HG03520 (cell line): ENCODE data around the gene FBXO22.
"Not testable (repeated sequence)": the region's sequence is repeated elsewhere in the genome, so short reads cannot be mapped to it uniquely, and the experiment has no call there.

Experiments used
- ATAC-seq: cut with Tn5 transposase; IDR thresholded peaks from one replicate; pipeline ENCODE4 v1.9.1; 2021; ENCODE audit warnings: mild to moderate bottlenecking, moderate library complexity; ENCODE audit not compliant: unreplicated experiment

Gene FBXO22

DNA sequence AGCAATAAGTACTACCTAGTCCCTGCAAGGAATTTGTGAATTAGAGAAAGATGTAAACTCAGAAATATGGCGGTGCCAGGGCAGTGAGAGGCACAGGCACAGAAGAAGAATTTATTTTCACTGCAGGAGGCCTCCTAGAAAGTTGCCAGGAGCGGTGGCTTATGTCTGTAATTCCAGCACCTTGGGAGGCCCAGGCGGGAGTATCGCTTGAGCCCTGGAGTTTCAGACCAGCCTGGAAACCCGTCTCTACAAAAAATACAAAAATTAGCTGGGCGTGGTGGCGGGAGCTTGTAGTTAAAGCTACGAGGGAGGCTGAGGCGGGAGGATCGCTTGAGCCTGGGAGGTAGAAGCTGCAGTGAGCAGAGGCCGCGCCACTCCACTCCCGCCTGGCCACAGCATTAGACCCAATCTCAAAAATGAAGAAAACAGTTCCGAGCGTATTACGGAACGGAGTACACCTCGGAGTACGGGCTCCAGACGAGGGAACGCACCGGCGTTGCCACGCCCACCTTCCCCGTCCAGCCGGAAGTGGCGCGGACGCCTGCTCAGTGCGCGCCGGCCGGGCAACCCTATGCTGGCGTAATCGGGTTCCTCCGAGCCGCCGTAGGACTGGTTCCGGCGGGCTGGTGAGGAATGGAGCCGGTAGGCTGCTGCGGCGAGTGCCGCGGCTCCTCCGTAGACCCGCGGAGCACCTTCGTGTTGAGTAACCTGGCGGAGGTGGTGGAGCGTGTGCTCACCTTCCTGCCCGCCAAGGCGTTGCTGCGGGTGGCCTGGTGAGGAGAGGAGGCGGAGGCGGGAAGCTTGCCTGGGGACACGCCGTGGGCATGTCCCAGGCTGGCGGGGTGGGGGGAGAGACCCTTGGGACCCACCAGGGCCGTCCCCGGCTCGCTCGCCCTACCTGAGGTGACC, at the start of gene FBXO22:
Gene FBXO22 (plus strand): TSS at position 548 of the 909 bp plus-strand sequence. CDS start 86 bp downstream, at position 634.
- ATAC-seq: peak; percentile 85

DNA sequence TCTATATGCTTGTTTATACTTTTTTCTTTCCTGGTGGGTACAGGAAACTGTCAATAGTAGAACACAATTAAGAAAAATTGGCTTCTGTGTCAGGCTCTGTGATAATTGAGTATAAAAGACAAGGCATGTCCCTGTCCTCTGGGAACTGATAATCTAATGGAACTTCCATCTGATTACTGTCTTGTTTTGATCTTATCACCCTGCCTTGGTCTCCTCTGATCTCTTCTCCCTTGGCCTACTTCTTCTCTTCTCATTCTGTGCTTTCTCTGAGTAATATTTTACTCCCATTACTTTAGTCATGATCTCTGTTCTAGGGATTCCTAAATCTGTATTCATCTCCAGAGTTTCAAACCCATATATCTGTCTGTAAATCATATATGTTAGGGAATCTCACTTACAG, 45.8 kb upstream of the FBXO22 start:
- ATAC-seq: no peak

DNA sequence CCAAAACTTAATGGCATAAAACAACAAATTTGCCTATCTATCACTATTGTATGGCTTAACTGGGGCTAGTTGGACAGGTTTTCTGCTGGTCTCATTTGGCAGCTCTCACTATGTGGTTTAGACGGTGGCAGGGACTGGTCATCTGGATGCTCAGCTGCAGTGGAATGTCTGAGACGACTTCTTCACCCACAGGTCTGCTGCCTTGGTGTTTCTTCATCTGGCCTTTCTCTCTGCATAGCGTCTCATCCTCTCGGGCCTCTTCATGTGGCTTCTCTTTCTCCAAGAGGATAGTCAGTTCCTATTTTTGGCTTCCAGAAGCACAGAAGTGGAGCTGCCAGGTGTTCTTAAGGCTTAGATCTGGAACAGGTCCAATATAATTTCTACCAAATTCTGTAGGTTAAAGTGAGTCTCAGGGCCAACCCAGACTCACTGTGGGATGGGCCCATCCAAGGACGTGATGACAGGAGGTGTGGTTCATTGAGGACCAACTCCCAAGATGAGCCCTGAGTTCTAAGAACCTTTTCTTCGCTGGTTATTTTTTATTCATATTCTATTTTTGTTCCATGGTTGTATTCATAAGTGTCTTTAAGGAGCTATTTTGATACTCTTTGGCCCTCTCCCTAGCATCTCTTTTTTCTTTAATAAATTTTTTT, 41.8 kb upstream of the FBXO22 start:
- no peak for ATAC-seq

DNA sequence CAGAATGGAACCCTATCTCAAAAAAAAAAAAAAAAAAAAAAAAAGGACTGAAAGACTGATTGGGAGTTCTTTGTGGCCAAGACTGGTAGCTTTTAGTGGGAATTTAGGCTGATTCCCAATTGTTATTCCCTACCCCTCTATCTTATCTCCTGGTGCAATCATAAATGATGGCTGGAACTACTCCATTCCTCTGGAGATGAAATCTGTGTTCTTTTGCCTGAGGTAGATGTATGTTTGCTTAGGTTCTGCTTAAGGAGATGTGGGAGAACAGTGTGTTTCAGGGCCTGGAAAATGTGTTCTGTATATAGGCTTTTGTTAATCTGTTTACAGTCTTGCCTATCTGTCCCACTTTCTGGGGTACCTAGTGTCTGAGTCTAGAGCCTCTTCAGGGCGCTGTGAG, 40.9 kb upstream of the FBXO22 start:
- ATAC-seq: no peak

DNA sequence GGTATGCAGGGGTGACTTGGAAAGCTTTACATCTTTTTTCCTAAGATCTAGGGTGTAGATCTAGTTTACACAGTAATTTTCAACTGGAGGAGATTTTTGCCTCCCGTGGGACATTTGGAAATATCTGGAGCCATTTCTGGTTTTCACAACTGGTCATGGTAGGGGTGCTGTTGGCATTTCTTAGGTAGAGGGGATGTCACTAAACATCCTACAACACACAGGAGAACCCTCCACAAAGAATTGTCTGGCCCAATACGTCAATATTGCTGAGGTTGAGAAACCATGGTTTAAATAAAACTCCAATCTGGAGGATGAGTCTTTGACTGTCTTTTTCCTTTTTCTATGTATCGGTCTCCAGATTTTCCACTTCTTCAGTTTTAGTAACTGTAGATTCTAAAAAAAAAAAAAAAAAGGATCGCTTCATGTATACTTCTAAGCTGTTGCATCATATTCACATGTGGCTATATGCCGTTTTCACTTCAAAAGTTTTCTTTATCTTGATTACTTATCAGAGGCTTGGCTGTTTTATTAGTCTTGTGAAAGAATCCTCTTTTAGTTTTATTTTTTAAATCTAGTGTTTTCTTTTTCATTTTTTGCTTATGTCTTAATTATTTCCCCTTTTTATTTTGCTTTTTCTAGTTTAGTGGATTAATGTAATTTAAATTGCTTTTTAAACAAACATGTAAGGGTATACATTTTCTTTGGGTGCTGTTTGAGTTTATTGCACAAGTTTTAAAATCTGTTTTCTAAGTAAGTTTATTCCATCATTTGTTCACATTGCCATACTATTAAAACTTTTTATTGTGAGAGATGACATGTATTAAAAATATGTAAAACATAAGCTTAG, 39.2 kb upstream of the FBXO22 start:
- no peak for ATAC-seq

DNA sequence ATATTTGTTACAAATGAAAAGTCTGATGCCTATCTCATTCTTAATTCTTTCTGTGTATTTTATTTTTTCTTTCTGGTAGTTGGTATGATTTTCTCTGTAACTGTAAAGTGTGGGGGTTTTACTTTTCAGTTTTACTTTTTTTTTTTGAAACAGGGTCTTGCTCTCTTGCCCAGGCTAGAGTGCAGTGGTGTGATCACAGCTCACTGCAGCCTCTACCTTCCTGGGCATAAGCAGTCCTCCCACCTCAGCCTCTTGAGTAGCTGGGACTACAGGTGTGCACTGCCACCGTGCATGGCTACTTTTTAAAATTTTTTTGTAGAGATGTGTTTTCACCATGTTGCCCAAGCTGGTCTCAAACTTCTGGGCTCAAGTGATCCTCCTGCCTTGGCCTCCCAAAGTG, 37.6 kb upstream of the FBXO22 start:
- ATAC-seq: not testable (repeated sequence)

DNA sequence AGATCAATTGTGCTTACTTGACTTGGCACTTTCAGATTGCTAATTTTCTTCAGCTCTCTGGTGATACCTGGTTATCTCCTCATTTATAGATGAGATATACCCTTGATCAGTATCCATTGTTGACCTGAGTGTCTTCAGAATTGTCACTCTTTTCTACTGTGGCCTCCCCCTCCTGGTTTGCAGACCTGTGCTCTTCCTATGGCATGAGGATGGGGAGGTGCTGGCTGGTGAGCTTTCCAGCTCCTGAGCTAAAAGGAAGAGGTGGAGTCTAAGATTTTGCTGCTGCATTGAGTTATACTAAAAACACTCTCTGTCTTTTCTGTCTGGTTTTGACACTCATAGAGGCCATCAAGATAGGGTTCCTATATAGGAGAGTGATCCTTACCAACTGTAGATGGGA, 36.8 kb upstream of the FBXO22 start:
- ATAC-seq: no peak

DNA sequence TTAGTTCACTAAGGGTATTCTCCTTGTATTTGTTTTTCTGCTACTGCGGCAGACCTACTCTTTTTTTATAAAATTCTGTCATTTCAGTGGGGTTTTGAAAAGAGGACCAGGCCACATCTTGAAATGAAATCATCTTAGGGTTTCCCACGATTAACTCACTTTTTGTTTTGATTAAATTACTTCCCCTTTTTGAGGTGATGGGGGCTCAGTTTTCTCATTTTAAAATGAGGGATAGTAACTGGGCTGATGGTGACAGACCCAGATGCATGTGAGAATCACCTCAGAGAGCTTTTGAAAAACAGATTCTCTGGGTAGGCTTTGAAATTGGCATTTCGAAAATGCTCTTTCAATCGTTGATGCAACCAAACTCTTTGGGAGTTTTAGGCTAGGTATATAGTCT, 36.2 kb upstream of the FBXO22 start:
- ATAC-seq: no peak

DNA sequence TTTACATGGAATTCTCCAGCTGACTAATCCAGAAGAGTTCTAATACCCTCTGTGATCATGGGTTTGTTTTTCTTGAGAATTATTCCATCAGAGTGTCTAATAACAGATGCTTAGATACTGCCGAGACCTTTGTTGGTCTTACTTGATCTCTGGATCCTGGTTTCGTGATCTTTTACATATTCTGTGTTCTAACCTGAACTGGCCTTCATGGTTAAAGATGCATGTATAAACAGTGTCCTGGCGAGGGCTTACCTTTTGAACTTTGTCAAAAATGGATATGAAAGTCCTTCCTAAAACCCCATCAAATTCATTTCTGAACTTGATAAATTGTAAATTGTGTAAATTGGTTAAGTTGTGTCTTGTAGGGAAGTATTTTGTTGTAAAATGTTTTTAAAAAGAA, 35.7 kb upstream of the FBXO22 start:
- ATAC-seq: no peak

DNA sequence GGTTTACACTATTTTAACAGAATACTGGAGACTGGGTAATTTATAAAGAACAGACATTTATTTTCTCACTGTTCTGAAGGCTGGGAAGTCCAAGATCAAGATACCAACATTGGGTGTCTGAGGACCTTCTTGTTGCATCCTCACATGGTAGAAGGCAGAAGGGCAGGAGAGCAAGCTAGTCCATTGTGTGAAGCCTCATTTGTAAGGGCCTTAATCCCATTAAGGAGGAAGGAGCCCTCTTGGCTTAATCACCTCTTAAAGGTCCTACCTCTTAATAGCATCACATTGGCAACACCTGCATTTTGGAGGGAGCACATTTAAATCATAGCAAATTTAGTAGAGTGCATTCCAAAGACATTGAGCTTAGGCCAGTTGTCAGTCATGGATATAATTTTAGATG, 34.2 kb upstream of the FBXO22 start:
- ATAC-seq: no peak

DNA sequence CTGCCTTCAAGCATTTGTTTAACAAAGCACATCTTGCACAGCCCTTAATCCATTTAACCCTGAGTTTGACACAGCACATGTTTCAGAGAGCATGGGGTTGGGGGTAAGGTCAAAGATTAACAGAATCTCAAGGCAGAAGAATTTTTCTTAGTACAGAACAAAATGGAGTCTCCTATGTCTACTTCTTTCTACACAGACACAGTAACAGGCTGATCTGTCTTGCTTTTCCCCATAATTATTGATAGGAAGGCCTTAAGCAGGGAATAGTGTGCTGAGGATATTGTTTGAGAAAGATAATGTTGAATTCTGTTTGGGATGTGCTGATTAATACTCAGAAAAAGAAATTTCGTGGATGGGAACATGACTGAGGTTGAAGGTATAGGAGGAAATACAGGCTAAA, 32.1 kb upstream of the FBXO22 start:
- not testable (repeated sequence) for ATAC-seq

DNA sequence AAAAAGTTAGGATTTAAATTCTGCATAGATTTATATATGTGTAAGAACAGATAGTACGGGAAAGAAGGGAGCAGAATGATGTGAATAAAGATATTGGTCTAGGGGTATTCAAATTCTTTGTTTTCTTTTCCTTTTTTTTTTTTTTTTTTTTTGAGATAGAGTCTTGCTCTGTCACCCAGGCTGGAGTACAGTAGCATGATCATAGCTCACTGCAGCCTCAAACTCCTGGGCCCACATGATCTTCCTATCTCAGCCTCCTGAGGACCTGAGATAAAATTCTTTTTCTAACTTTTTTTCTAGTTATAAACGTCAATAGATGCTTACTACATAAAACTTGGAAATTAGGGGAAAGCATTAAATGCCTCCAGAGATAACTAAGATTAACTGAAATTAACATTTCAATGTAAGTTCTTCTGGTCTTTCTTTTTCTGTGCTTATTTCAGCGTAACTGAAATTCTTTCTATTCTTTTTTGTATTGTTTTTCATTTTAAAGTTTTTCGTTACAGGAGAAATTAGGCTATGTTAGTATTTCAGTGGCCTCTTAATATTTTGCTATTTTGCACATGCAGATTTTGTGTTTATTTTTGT, 31.2 kb upstream of the FBXO22 start:
- ATAC-seq: no peak

DNA sequence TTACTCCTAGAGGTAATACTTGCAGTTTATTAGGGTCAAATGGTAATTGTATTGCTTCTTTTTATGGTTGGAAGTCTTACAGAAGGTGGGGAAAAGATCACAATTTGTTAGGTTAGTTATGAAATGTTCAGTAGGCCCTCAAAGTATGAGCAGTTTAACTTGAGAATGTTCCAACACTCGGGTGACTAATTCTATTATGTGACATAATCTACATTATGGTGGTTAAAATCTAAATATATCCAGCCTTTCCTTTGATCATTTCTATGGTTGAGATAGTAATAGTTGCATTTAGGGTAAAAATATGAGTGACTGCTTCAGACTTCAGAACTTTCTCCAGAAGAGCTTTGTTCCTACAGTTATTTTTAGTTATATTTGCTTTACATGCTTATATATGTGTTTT, 19.6 kb upstream of the FBXO22 start:
- no peak for ATAC-seq

DNA sequence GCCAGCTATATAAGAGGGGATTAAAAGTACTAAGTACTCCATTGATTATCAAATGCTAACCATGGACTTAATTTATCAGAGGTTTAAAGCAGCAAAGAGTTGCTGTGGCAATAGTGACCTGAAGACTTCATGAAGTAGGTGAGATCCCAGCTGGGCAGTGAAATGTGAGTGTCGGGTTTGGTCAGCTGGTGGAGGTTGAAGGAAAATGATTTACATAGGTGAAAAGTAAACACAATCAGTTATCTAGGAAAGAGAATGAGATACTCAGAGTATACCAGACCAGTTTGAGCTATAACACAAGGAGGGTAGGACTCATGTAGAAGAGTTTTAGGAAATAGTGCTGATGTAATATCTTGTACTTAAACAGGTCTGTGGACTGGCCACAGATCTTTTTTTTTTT, 16.5 kb upstream of the FBXO22 start:
- no peak for ATAC-seq

DNA sequence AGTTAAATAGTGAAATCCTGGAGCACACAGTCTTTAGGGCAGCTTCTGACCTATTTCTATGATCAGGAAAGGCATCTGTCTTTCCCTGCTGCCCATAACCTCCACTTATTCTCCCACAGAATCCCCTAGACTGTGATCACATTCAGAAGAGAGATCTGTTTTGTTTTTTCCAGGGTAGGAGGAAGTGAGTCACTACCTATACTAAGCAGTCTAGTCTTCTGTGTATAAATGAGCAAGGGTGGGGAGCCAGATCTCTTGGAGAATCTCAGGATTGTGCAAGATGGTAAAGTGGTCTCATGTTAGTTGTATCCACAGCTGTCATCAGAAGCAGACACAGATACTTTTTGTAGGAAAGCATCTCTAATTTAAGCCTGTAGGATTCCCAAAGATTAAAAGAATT, 11.8 kb upstream of the FBXO22 start:
- ATAC-seq: no peak

DNA sequence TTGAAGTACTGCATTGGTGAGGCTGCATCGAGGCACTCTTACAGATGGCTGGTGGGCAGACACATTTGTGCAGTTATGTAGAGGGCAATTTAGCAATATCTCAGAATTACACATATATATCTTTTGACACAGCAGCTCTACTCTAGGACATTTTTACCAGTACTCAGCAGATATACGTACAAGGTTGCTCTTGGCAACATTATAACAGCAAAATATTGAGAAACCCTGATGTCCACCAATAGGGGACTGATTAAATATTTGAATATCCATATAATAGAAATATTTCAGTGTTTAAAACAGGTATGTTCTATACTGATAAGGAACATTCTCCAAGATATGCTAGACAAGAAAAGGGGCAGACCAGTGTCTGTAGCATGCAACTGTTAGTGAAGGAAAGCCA, 7.9 kb upstream of the FBXO22 start:
- no peak for ATAC-seq

DNA sequence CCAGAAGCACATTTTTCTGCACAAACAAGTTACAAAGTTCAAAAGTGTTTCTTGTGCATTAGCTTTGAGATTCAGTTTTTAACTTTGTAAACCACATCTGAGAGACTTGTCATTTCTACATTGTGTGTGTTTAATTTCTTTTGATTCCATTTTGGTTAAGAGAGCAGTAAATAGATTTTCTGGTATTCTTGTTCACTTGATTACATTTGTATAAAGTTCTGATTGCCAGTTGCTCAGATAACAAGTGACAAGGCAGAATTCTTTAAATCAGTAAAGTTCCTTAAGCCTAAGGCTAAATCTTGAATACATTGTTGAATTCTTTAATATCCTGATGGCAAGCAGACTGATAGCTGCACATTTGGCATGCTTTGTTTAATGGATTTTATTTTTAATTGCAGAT, 3.1 kb upstream of the FBXO22 start:
- ATAC-seq: no peak

DNA sequence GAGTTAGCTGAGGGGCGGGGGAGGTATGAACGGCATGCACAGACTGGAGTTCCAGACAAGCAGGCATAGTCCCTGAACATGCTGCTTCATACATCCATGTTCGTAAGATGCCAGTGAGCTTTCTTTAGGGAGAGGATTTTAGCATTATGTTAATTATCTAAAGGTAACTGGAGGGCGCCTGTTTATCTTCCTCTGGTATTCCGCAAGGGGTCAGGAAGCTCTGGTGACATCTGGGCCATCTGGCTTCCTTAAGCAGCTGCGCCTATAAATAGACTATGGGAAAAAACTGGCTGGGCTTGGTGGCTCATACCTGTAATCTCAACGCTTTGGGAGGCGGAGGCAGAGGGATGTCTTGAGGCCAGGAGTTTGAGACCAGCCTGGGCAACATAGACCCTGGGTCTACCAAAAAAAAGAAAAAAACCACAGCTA, 1.5 kb upstream of the FBXO22 start:
- ATAC-seq: no peak

DNA sequence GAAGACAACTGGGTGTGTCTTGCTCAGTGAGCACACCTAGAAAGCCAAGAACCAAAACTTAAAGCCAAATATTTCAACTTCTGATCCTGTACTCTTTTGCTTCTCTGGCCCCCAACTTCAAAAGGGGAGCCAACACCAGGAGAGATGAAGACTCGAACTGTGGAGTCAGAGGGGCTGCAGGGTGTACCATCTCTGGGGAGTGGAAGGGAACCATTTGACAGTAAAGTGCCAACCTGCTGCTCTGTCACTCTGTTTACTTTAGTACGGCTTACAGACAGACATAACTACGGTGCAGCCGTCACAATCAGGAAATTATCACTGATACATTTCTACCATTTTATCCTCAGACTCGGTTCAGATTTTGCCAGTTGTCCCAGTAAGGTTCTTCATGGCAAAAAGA, 1.6 kb downstream of the FBXO22 start:
- no peak for ATAC-seq

DNA sequence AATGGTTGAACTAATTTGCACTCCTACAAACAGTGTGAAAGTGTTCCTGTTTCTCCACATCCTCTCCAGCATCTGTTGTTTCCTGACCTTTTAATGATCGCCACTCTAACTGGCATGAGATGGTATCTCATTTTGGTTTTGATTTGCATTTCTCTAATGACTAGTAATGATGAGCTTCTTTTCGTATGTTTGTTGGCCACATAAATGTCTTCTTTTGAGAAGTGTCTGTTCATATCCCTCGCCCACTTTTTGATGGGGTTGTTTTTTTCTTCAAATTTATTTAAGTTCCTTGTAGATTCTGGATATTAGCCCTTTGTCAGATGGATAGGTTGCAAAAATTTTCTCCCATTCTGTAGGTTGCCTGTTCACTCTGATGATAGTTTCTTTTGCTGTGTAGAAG, 6.7 kb downstream of the FBXO22 start:
- ATAC-seq: not testable (repeated sequence)

DNA sequence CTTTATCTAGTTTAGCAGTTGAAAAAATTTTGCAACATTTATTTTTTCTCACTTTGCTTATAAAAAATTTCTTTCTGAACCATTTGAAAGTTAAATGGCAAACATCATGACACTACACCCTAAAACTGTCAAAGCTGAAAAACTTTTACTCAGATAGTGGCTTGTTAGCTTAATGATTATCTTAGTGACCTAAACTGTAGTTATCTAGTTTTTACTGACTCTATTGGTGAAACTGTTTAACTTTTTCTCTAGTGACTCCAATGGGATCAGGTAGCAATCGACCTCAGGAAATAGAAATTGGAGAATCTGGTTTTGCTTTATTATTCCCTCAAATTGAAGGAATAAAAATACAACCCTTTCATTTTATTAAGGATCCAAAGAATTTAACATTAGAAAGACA, 13.3 kb downstream of the FBXO22 start:
- ATAC-seq: no peak
